ENCODE data around the gene SLC9A9.

SLC9A9 gene

GRCh38 chr3:143311096-143311495 lies 537.2 kb downstream of the SLC9A9 start:
- Histone ChIP-seq H3K79me2 (ENCODE audit: low read length) (no peaks in the 10 kb centered on the region), H3F3A (ENCODE audit: insufficient read depth, low read length) (no peaks in the 10 kb centered on the region), H3K4me1 (ENCODE audit: low read length) (no peaks in the 10 kb centered on the region), H2AFZ (ENCODE audit: low read length) (no peak overlapping the region), H3K9me3 (replicated peaks; ENCODE audit: insufficient read depth, low read length) (no peaks in the 10 kb centered on the region), H3K36me3 (replicated peaks; ENCODE audit: insufficient read depth, low read length) (no peaks in the 10 kb centered on the region), H3K27me3 (replicated peaks; ENCODE audit: insufficient read depth, low read length) (no peaks in the 10 kb centered on the region), H4K20me1 (ENCODE audit: insufficient read depth, low read length) (no peaks in the 10 kb centered on the region), H3K27ac (ENCODE audit: low read length) (no peak overlapping the region), H3K4me2 (ENCODE audit: low read depth, low read length) (no peak overlapping the region), H3K9me2 (replicated peaks; ENCODE audit: insufficient read depth, low read length) (no peaks in the 10 kb centered on the region), H3K4me3 (ENCODE audit: low read length) (no peak overlapping the region), H3K9ac (ENCODE audit: low read length) (no peak overlapping the region)
- no peak for TF ChIP-seq CTCF (IDR thresholded peaks at IDR 0.05; ENCODE audit: low read length)
- no peak for TF ChIP-seq EZH2 (optimal IDR thresholded peaks at IDR 0.05; ENCODE audit: low read depth, low read length)
- no peak for TF ChIP-seq EZH2phosphoT487 (IDR thresholded peaks at IDR 0.05; ENCODE audit: low read length)
- no peak for DNase-seq

GRCh38 chr3:143309705-143310104 lies 538.6 kb downstream of the SLC9A9 start:
- Histone ChIP-seq H3K79me2 (ENCODE audit: low read length) (no peaks in the 10 kb centered on the region), H2AFZ (ENCODE audit: low read length) (no peak overlapping the region), H3K36me3 (replicated peaks; ENCODE audit: insufficient read depth, low read length) (no peaks in the 10 kb centered on the region), H3K27me3 (replicated peaks; ENCODE audit: insufficient read depth, low read length) (no peaks in the 10 kb centered on the region), H3K4me1 (ENCODE audit: low read length) (no peaks in the 10 kb centered on the region), H3F3A (ENCODE audit: insufficient read depth, low read length) (no peaks in the 10 kb centered on the region), H3K4me3 (ENCODE audit: low read length) (no peak overlapping the region), H3K27ac (ENCODE audit: low read length) (no peak overlapping the region), H3K9me3 (replicated peaks; ENCODE audit: insufficient read depth, low read length) (no peaks in the 10 kb centered on the region), H3K4me2 (ENCODE audit: low read depth, low read length) (no peak overlapping the region), H3K9me2 (replicated peaks; ENCODE audit: insufficient read depth, low read length) (no peaks in the 10 kb centered on the region), H3K9ac (ENCODE audit: low read length) (no peak overlapping the region), H4K20me1 (ENCODE audit: insufficient read depth, low read length) (no peaks in the 10 kb centered on the region)
- TF ChIP-seq EZH2 (optimal IDR thresholded peaks at IDR 0.05; ENCODE audit: low read depth, low read length) (no peak), CTCF (IDR thresholded peaks at IDR 0.05; ENCODE audit: low read length) (no peak), EZH2phosphoT487 (IDR thresholded peaks at IDR 0.05; ENCODE audit: low read length) (no peak)
- DNase-seq: no peak

- TF ChIP-seq CTCF (IDR thresholded peaks at IDR 0.05; ENCODE audit: low read length): no peak
- no peak for TF ChIP-seq EZH2phosphoT487 (IDR thresholded peaks at IDR 0.05; ENCODE audit: low read length)
- TF ChIP-seq EZH2 (optimal IDR thresholded peaks at IDR 0.05; ENCODE audit: low read depth, low read length): no peak
- Histone ChIP-seq H3K36me3 (replicated peaks; ENCODE audit: insufficient read depth, low read length) (no peaks in the 10 kb centered on the region), H3K79me2 (ENCODE audit: low read length) (no peaks in the 10 kb centered on the region), H3K4me3 (ENCODE audit: low read length) (no peak overlapping the region), H2AFZ (ENCODE audit: low read length) (no peak overlapping the region), H4K20me1 (ENCODE audit: insufficient read depth, low read length) (no peaks in the 10 kb centered on the region), H3K4me1 (ENCODE audit: low read length) (no peaks in the 10 kb centered on the region), H3K9me2 (replicated peaks; ENCODE audit: insufficient read depth, low read length) (no peaks in the 10 kb centered on the region), H3K9ac (ENCODE audit: low read length) (no peak overlapping the region), H3F3A (ENCODE audit: insufficient read depth, low read length) (no peaks in the 10 kb centered on the region), H3K9me3 (replicated peaks; ENCODE audit: insufficient read depth, low read length) (no peaks in the 10 kb centered on the region), H3K4me2 (ENCODE audit: low read depth, low read length) (no peak overlapping the region), H3K27me3 (replicated peaks; ENCODE audit: insufficient read depth, low read length) (no peaks in the 10 kb centered on the region), H3K27ac (ENCODE audit: low read length) (no peak overlapping the region)
- DNase-seq: peak; percentile 28
Measured at GRCh38 chr3:143307613-143308183, 540.6 kb downstream of the SLC9A9 start.
